ENCODE measurements around the gene RAPGEF4.

DNA sequence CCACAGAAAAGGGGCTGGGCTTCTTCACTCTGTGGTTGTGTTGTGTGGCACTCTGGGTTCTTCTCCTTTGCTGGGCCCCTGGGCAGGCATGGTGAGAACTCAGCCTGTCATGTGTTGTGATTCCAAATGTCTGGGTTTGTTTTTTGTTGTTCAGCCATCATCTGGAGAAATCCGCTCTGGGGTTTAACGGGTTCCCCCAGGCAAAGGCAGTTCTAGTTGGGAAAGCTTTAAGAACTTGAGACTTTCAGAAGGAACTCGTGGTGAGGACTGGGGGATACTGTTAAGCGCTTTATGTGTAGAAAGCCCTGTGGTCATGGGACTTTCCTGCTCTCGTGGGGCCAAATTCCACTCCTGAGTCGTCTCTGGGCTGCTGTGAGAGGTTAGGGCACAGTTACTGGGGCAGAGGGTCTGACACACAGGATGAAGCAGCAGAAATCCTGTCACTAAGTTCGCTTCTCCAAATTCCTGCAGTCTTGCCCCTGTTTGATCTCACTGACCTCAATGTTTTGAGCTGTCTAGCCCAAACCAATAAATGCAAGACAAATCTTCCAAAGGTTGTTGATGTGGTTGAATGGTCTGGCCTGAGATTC, 87.7 kb downstream of the RAPGEF4 start:
- TF ChIP-seq, protein P1, sequence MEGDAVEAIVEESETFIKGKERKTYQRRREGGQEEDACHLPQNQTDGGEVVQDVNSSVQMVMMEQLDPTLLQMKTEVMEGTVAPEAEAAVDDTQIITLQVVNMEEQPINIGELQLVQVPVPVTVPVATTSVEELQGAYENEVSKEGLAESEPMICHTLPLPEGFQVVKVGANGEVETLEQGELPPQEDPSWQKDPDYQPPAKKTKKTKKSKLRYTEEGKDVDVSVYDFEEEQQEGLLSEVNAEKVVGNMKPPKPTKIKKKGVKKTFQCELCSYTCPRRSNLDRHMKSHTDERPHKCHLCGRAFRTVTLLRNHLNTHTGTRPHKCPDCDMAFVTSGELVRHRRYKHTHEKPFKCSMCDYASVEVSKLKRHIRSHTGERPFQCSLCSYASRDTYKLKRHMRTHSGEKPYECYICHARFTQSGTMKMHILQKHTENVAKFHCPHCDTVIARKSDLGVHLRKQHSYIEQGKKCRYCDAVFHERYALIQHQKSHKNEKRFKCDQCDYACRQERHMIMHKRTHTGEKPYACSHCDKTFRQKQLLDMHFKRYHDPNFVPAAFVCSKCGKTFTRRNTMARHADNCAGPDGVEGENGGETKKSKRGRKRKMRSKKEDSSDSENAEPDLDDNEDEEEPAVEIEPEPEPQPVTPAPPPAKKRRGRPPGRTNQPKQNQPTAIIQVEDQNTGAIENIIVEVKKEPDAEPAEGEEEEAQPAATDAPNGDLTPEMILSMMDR (IDR thresholded peaks at IDR 0.05; ENCODE audit: borderline replicate concordance, extremely low read depth, low read length, poor library complexity, severe bottlenecking) = no peak
- TF ChIP-seq EZH2 (IDR thresholded peaks at IDR 0.05; ENCODE audit: borderline replicate concordance, low read depth, low read length, severe bottlenecking) = no peak

Measured in DND-41 (cell line).